Caco-2 (cell line): ENCODE results near the gene AHRR. TPM values are rescaled to one million over a fixed set of nuclear protein-coding genes. Genes with fewer than 3 reads are reported as not detected.
"Not testable (repeated sequence)": the region's sequence is repeated elsewhere in the genome, so short reads cannot be mapped to it uniquely, and the experiment has no call there.

Source experiments
- BruUV-seq: library from RNA; stranded (reverse); fragments of 400-500 nt; replicated peaks from 2 replicates; lab custom pipeline; 2021; lab: Mats Ljungman, UMichigan
- CTCF ChIA-PET: fragments of 300-600 bp; sonication (Branson Sonifier 250); formaldehyde crosslinking; loops from one replicate; lab custom pipeline; 2022; ENCODE audit warnings: antibody characterized with exemption; lab: Charles Lee
- POLR2A ChIA-PET: fragments of 300-600 bp; sonication (Branson Sonifier 250); formaldehyde crosslinking; loops from one replicate; lab custom pipeline; 2022; ENCODE audit warnings: antibody characterized with exemption; lab: Charles Lee
- DNase-seq, 2 experiments: peaks; one replicate each; pipeline versions ENCODE4 v3.0.0 to v3.0.0-alpha.2; 2020 to 2022
- H3K27me3 ChIP-seq: replicated peaks from 2 replicates; pipeline ENCODE4 v1.6.0; 2011; ENCODE audit warnings: low read length; ENCODE audit not compliant: control insufficient read depth, insufficient read depth
- H3K36me3 ChIP-seq: 2 replicates; pipeline ENCODE4 v1.5.1; 2011; ENCODE audit warnings: low read length; ENCODE audit not compliant: control insufficient read depth, insufficient read depth
- H3K4me1 ChIP-seq: fragments of 250-450 bp; sonication (Bioruptor Pico); 2 replicates; pipeline ENCODE4 v1.5.1; 2020; ENCODE audit warnings: mild to moderate bottlenecking
- H3K4me3 ChIP-seq: 2 replicates; pipeline ENCODE4 v1.5.1; 2011; ENCODE audit warnings: low read depth, mild to moderate bottlenecking, control low read depth, low read length
- H3K9me3 ChIP-seq: fragments of 250-450 bp; sonication (Bioruptor Pico); 2 replicates; pipeline ENCODE4 v1.5.1; 2020; ENCODE audit warnings: mild to moderate bottlenecking, moderate library complexity
- H3K27ac Mint-ChIP-seq: one replicate; pipeline ENCODE4 v1.8.0; 2022; ENCODE audit warnings: mixed read lengths; ENCODE audit not compliant: unreplicated experiment
- H3K27me3 Mint-ChIP-seq: one replicate; pipeline ENCODE4 v1.8.0; 2022; ENCODE audit warnings: mixed read lengths; ENCODE audit not compliant: insufficient read depth, unreplicated experiment
- H3K36me3 Mint-ChIP-seq: one replicate; pipeline ENCODE4 v1.8.0; 2022; ENCODE audit warnings: mild to moderate bottlenecking, mixed read lengths; ENCODE audit not compliant: insufficient read depth, unreplicated experiment
- H3K4me1 Mint-ChIP-seq: one replicate; pipeline ENCODE4 v1.8.0; 2022; ENCODE audit warnings: low read depth, mixed read lengths; ENCODE audit not compliant: unreplicated experiment
- H3K4me3 Mint-ChIP-seq: one replicate; pipeline ENCODE4 v1.8.0; 2022; ENCODE audit warnings: mild to moderate bottlenecking, moderate library complexity, mixed read lengths; ENCODE audit not compliant: unreplicated experiment
- H3K9me3 Mint-ChIP-seq: one replicate; pipeline ENCODE4 v1.8.0; 2022; ENCODE audit warnings: mixed read lengths; ENCODE audit not compliant: unreplicated experiment
- intact Hi-C: fragments of 100-400 bp; cut with micrococcal nuclease; formaldehyde crosslinking; loops from one replicate; pipeline ENCODE4 v1.10.0; 2022; ENCODE audit not compliant: unreplicated experiment
- total RNA-seq: library from RNA; stranded (reverse); gene quantifications from 2 replicates; pipeline ENCODE4 v1.2.3, GENCODE V29; 2022
- TF ChIP-seq, protein P1 (sequence below), 2 experiments: fragments of 200-600 bp in 1 of 2; IDR thresholded peaks; 1 replicate in 1 of 2; 2 replicates in 1 of 2; pipeline versions ENCODE4 v1.5.1 to v1.8.0; 2011 to 2022; ENCODE audit warnings: antibody characterized with exemption in 1 of 2, control low read depth in 1 of 2, inconsistent platforms in 1 of 2, low read depth in 1 of 2, low read length in 1 of 2, mild to moderate bottlenecking in 1 of 2, moderate library complexity in 1 of 2; ENCODE audit not compliant: insufficient read depth in 1 of 2, severe bottlenecking in 1 of 2, unreplicated experiment in 1 of 2

AHRR gene
- total RNA-seq, 1 experiment from 2014 or later = 1.1 TPM

DNA sequence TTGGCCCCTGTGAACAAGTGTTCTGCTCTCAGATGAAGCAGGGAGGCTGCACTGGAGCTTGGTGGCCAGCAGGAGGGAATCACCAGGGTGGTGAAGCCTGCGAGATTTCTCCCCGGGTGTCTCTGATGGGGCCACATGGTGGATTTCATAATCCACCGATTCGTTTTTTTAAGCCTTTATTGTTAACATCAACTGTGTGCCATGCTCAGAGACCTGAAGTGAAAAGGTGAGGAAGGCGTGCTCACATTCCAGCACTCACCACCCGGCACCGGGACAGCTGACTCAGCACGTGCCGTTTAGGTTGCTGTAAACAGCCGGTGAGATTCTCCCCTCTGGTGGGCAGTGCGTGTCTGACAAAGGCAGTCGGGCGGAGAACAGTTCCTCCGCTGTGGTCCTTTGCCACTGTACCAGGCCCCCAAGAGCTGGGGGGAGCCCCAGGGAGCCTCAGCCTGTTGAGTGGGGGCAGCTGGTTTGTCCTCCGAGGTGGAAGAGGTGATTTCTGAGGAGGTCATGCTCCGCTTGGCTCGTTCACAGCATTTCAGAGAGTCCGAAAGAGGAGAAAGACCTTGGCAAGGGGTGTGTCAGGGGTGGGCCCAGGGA, 12.7 kb upstream of the AHRR start:
- Histone ChIP-seq H3K27me3 (no peaks in the 10 kb centered on the region), H3K9me3 (no peaks in the 10 kb centered on the region), H3K4me3 (no peak overlapping the region), H3K36me3 (peaks cover 2% of the 10 kb centered on the region), H3K4me1 (no peaks in the 10 kb centered on the region)
- H3K27ac Mint-ChIP-seq = no peak overlapping the region
- DNase-seq = no peak
- no TSS peak for BruUV-seq
- H3K4me1 Mint-ChIP-seq = no peaks in the 10 kb centered on the region
- ChIA-PET POLR2A (no interaction called here), CTCF (no interaction called here)
- H3K4me3 Mint-ChIP-seq = no peak overlapping the region
- intact Hi-C loops = no loop called here
- H3K9me3 Mint-ChIP-seq = no peaks in the 10 kb centered on the region
- H3K27me3 Mint-ChIP-seq = no peaks in the 10 kb centered on the region
- TF ChIP-seq, protein P1, sequence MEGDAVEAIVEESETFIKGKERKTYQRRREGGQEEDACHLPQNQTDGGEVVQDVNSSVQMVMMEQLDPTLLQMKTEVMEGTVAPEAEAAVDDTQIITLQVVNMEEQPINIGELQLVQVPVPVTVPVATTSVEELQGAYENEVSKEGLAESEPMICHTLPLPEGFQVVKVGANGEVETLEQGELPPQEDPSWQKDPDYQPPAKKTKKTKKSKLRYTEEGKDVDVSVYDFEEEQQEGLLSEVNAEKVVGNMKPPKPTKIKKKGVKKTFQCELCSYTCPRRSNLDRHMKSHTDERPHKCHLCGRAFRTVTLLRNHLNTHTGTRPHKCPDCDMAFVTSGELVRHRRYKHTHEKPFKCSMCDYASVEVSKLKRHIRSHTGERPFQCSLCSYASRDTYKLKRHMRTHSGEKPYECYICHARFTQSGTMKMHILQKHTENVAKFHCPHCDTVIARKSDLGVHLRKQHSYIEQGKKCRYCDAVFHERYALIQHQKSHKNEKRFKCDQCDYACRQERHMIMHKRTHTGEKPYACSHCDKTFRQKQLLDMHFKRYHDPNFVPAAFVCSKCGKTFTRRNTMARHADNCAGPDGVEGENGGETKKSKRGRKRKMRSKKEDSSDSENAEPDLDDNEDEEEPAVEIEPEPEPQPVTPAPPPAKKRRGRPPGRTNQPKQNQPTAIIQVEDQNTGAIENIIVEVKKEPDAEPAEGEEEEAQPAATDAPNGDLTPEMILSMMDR (IDR thresholded peaks at IDR 0.05; ENCODE audit: insufficient read depth in 1 of 2, low read depth in 1 of 2, low read length in 1 of 2, severe bottlenecking in 1 of 2, unreplicated experiment in 1 of 2) = peak in 1 of 2 experiments; percentile 18
- peaks cover 28% of the 10 kb centered on the region for H3K36me3 Mint-ChIP-seq

DNA sequence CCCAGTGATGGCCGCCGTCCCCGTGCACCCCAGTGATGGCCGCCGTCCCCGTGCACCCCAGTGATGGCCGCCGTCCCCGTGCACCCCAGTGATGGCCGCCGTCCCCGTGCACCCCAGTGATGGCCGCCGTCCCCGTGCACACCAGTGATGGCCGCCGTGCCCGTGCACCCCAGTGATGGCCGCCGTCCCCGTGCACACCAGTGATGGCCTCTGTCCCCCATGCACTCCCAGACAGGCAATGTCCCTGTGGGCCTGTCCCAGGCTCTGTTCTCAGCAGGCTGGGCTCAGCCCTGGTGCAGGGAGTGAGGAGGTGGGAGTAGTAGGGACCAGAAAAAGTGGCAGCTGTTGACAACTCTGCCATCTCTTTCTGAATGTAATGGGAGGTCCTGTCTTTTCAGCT, 11.7 kb upstream of the AHRR start:
- H3K4me1 ChIP-seq, H3K9me3 Mint-ChIP-seq, H3K4me3 ChIP-seq, CTCF ChIA-PET, H3K4me3 Mint-ChIP-seq, DNase-seq, H3K27ac Mint-ChIP-seq, H3K27me3 ChIP-seq, POLR2A ChIA-PET, H3K4me1 Mint-ChIP-seq, intact Hi-C loops, H3K9me3 ChIP-seq, BruUV-seq, H3K36me3 ChIP-seq, H3K27me3 Mint-ChIP-seq: not testable (repeated sequence)
- H3K36me3 Mint-ChIP-seq = peaks cover 35% of the 10 kb centered on the region

DNA sequence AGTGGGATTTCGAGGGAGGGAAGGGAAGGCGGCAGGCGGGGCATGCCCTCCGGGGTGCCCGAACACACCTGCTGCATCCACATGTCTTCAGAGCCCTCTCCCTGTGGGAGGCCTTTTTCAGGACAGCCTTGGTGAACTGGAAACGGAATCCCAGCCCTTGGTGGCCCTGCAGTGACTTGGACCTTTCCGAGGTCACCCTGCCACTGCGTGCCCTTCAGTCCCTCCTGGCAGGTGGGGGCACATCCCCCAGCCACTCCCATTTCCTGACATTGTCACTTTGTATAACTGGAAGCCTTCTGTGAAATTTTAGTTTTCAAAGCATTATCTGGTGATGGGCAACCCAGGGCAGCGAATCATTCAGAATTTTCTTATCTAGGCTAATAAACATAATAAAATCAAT, 11.0 kb upstream of the AHRR start:
- no TSS peak for BruUV-seq
- intact Hi-C loops = no loop called here
- TF ChIP-seq, protein P1 (IDR thresholded peaks at IDR 0.05; ENCODE audit: insufficient read depth in 1 of 2, low read depth in 1 of 2, low read length in 1 of 2, severe bottlenecking in 1 of 2, unreplicated experiment in 1 of 2) = no peak
- H3K27me3 ChIP-seq = no peaks in the 10 kb centered on the region
- no peaks in the 10 kb centered on the region for H3K27me3 Mint-ChIP-seq
- no peak overlapping the region for H3K4me3 ChIP-seq
- POLR2A ChIA-PET = interaction anchor here (0.5 kb wide), 1 partner anchor 159 kb away, joined by 3 read pairs; no protein-coding TSS in a partner anchor
- no peaks in the 10 kb centered on the region for H3K9me3 Mint-ChIP-seq
- no peaks in the 10 kb centered on the region for H3K9me3 ChIP-seq
- no peaks in the 10 kb centered on the region for H3K4me1 Mint-ChIP-seq
- no peak overlapping the region for H3K4me3 Mint-ChIP-seq
- H3K36me3 ChIP-seq = peaks cover 1% of the 10 kb centered on the region
- no peak for DNase-seq
- H3K36me3 Mint-ChIP-seq = peaks cover 41% of the 10 kb centered on the region
- CTCF ChIA-PET = no interaction called here
- H3K4me1 ChIP-seq = no peaks in the 10 kb centered on the region
- no peak overlapping the region for H3K27ac Mint-ChIP-seq
